Osteoblast (primary cell): ENCODE measurements around the gene RO60. TPM values are rescaled to one million over a fixed set of nuclear protein-coding genes. Genes with fewer than 3 reads are reported as not detected.
"Not testable (repeated sequence)": the region's sequence is repeated elsewhere in the genome, so short reads cannot be mapped to it uniquely, and the experiment has no call there.

ENCODE experiments used
- DNase-seq: peaks from one replicate; pipeline ENCODE4 v3.0.0; 2011; ENCODE audit warnings: low spot score, mixed read lengths; ENCODE audit not compliant: insufficient read length; ENCODE audit errors: missing footprints
- H2AFZ ChIP-seq: 2 replicates; pipeline ENCODE4 v1.6.0; 2011; ENCODE audit warnings: mild to moderate bottlenecking, low read length
- H3K27ac ChIP-seq: 2 replicates; pipeline ENCODE4 v1.5.1; 2011; ENCODE audit warnings: mild to moderate bottlenecking, low read depth, low read length, moderate library complexity
- H3K27me3 ChIP-seq: 2 replicates; pipeline ENCODE4 v1.6.0; 2012; ENCODE audit warnings: mild to moderate bottlenecking, control low read depth, inconsistent platforms, low read length, moderate library complexity; ENCODE audit not compliant: insufficient read depth
- H3K36me3 ChIP-seq: 2 replicates; pipeline ENCODE4 v1.5.1; 2011; ENCODE audit warnings: mild to moderate bottlenecking, low read length, control low read depth, moderate library complexity; ENCODE audit not compliant: insufficient read depth
- H3K4me1 ChIP-seq: 2 replicates; pipeline ENCODE4 v1.5.1; 2011; ENCODE audit warnings: mild to moderate bottlenecking, low read length, control low read depth, moderate library complexity; ENCODE audit not compliant: insufficient read depth
- H3K4me2 ChIP-seq: 2 replicates; pipeline ENCODE4 v1.6.0; 2011; ENCODE audit warnings: mild to moderate bottlenecking, low read length; ENCODE audit not compliant: insufficient read depth
- H3K4me3 ChIP-seq: fragments of 200-600 bp; sonication (generic); 3 replicates; pipeline ENCODE4 v1.5.1; 2012; ENCODE audit warnings: mild to moderate bottlenecking, low read length, inconsistent platforms; ENCODE audit not compliant: insufficient read depth
- H3K79me2 ChIP-seq: 2 replicates; pipeline ENCODE4 v1.6.0; 2012; ENCODE audit warnings: mild to moderate bottlenecking, low read length, control low read depth, inconsistent platforms; ENCODE audit not compliant: insufficient read depth
- H3K9me3 ChIP-seq: 2 replicates; pipeline ENCODE4 v1.5.1; 2011; ENCODE audit warnings: low read depth, low read length, control low read depth
- H4K20me1 ChIP-seq: 2 replicates; pipeline ENCODE4 v1.6.0; 2012; ENCODE audit warnings: mild to moderate bottlenecking, low read length, control low read depth; ENCODE audit not compliant: insufficient read depth
- total RNA-seq: library from RNA; depleted of rRNA; stranded (reverse); fragments of >200 nt; gene quantifications from 2 replicates; pipeline ENCODE4 v1.2.3, GENCODE V29; 2012
- TF ChIP-seq, protein P1 (sequence below): IDR thresholded peaks from 2 replicates; pipeline ENCODE4 v1.5.1; 2011; ENCODE audit warnings: mild to moderate bottlenecking, low read depth, low read length, moderate library complexity; ENCODE audit errors: extremely low read depth

The RO60 gene
- total RNA-seq, 1 donor: 138 TPM

DNA sequence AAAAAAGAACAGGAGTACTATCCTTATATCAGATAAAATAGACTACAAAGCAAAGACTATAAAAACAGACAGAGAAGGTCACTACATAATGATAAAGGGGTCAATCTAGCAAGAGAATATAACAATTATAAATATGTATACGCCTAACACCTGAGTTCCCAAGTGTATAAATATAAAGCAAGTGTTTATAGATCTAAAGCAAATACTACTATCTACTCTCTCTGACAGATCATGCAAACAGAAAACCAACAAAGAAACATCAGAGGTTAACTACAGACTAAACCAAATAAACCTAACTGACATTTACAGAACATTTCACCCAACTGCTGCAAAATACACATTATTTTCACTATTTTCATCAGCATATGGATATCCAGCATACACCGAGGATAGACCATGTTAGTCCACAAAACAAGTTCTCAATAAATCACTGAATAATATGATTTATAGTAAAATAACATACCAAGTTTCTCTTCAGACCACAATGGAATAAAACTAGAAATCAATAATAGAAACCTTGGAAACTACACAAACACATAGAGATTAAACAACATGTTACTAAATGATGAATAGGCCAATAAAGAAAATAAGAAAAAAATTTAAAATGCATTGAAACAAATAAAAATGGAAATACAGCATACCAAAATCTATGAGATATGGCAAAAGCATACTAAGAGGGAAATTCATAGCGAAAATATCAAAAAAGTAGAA lies 22.9 kb upstream of the RO60 start:
- H4K20me1 ChIP-seq: no peaks in the 10 kb centered on the region
- no peaks in the 10 kb centered on the region for H3K9me3 ChIP-seq
- H2AFZ ChIP-seq: no peak overlapping the region
- H3K27ac ChIP-seq: no peak overlapping the region
- DNase-seq: no peak
- TF ChIP-seq, protein P1, sequence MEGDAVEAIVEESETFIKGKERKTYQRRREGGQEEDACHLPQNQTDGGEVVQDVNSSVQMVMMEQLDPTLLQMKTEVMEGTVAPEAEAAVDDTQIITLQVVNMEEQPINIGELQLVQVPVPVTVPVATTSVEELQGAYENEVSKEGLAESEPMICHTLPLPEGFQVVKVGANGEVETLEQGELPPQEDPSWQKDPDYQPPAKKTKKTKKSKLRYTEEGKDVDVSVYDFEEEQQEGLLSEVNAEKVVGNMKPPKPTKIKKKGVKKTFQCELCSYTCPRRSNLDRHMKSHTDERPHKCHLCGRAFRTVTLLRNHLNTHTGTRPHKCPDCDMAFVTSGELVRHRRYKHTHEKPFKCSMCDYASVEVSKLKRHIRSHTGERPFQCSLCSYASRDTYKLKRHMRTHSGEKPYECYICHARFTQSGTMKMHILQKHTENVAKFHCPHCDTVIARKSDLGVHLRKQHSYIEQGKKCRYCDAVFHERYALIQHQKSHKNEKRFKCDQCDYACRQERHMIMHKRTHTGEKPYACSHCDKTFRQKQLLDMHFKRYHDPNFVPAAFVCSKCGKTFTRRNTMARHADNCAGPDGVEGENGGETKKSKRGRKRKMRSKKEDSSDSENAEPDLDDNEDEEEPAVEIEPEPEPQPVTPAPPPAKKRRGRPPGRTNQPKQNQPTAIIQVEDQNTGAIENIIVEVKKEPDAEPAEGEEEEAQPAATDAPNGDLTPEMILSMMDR: no peak
- H3K79me2 ChIP-seq: peaks cover 49% of the 10 kb centered on the region
- no peaks in the 10 kb centered on the region for H3K4me1 ChIP-seq
- no peaks in the 10 kb centered on the region for H3K36me3 ChIP-seq
- no peak overlapping the region for H3K4me3 ChIP-seq
- no peaks in the 10 kb centered on the region for H3K27me3 ChIP-seq
- no peak overlapping the region for H3K4me2 ChIP-seq

DNA sequence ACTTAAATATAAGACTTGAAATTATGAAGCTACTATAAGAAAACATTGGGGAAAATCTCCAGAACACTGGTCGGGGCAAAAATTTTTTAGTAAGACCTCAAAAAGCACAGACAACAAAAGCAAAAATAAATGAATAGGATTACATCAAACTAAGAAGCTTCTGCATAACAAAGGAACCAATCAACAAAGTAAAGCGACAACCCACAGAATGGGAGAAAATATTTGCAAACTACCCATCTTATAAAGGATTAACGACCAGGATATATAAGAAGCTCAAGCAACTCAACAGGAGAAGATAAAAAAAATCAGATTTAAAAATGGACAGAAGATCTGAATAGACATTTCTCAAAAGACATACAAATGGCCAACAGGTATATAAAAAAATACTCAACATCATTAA lies 19.4 kb upstream of the RO60 start:
- no peak overlapping the region for H3K27ac ChIP-seq
- DNase-seq: no peak
- H3K4me1 ChIP-seq: no peaks in the 10 kb centered on the region
- no peak overlapping the region for H3K4me3 ChIP-seq
- H3K79me2 ChIP-seq: peaks cover 39% of the 10 kb centered on the region
- H3K27me3 ChIP-seq: no peaks in the 10 kb centered on the region
- H4K20me1 ChIP-seq: no peaks in the 10 kb centered on the region
- TF ChIP-seq, protein P1: no peak
- H3K36me3 ChIP-seq: peaks cover 8% of the 10 kb centered on the region
- H3K9me3 ChIP-seq: no peaks in the 10 kb centered on the region
- no peak overlapping the region for H2AFZ ChIP-seq
- H3K4me2 ChIP-seq: no peak overlapping the region

DNA sequence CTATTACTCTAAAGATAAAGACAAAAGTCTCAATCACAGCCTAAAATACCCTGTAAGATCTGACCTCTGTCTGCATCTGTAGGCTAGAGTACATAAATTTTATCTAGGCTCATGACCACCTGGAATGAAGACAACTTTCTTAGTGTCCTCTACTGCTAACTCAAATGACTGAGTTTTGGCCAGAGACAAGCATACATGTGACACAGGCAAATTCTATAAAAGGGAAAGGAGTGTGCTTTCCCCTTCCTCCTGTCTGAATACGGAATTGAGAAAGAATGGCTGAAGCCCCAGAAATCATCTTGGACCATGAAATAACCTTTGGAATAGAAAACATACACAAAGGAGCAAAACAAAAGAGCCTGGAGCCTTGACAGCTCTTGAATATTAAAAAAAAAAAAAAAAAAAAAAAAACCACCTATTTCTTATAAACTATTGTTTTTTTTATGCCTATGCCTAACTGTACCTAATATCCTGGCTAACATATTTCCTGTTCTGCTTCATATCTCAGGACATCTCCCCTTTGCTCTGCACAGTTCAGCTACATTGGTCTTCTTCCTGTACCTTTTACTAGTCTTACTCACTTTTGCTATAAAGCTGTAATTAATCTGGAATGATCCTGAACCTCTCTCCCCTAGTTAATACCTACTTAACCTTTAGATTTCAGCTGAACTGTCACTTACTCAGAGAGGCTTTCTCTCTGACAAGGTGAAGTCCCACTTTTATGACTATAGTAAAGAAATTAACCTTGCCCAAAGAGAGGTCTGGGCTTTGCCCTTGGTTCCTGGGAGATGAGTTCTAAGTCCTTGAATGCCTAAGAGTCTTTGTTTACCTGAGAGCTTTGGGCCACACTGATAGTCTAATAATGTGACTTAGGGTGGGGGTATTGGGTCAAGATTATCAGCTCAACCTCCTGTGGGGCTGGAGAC lies 16.4 kb upstream of the RO60 start:
- Histone ChIP-seq H3K36me3 (peaks cover 8% of the 10 kb centered on the region), H4K20me1 (no peaks in the 10 kb centered on the region), H3K27me3 (no peaks in the 10 kb centered on the region), H3K27ac (no peak overlapping the region), H2AFZ (no peak overlapping the region), H3K79me2 (peaks cover 15% of the 10 kb centered on the region), H3K9me3 (no peaks in the 10 kb centered on the region), H3K4me1 (peaks cover 2% of the 10 kb centered on the region), H3K4me2 (no peak overlapping the region), H3K4me3 (no peak overlapping the region)
- DNase-seq: no peak
- TF ChIP-seq, protein P1: no peak

DNA sequence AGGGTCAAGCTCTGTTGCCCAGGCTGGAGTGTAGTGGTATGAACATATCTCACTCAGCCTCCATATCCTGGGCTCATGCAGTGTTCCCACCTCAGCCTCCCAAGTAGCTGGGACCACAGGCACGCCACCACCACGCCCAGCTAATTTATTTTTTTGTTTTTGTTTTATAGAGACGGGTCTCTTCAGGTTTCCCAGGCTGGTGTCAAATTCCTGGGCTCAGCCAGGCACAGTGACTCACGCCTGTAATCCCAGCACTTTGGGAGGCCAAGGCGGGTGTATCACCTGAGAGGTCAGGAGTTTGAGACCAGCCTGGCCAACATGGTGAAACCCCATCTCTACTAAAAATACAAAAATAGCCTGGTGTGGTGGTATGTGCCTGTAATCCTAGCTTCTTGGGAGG lies 10.5 kb upstream of the RO60 start:
- peaks cover 25% of the 10 kb centered on the region for H3K36me3 ChIP-seq
- H3K4me2 ChIP-seq, DNase-seq: not testable (repeated sequence)

More for the DNA sequence above, 10.5 kb upstream of the RO60 start:
- H4K20me1 ChIP-seq, H3K27ac ChIP-seq, H3K9me3 ChIP-seq, H2AFZ ChIP-seq, H3K4me3 ChIP-seq, H3K27me3 ChIP-seq, H3K4me1 ChIP-seq: not testable (repeated sequence)
- peaks cover 25% of the 10 kb centered on the region for H3K79me2 ChIP-seq
